Measurements from ENCODE around the gene TPCN1. TPM values are rescaled to one million over a fixed set of nuclear protein-coding genes. Genes with fewer than 3 reads are reported as not detected.

The TPCN1 gene
- polyA plus RNA-seq, 1 of the 3 experiments (the other 2 are of a cell fraction) = 15.7 TPM

DNA sequence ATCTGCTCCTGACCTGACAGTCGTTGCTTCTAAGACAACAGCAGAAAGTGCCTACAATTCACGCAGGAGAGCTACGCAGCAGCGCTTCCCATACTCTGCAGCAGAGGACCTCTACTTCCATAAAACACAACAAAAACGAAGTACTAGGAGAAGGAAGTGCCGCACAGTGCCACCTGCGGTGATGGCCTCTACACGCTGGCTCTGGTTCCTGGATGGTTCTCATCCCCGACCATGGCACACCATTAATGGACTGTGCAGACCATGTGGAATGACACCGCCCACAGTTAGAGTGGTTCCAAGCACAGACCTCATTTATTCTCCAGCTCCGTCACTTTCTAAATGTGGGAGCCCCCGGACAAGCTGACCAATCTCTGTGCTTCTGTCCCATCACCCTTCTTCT is 28.3 kb downstream of the TPCN1 start:
- Histone ChIP-seq H3K4me2 (no peak overlapping the region), H3K9me3 (no peaks in the 10 kb centered on the region), H4K20me1 (ENCODE audit: insufficient read depth) (no peaks in the 10 kb centered on the region), H3K27me3 (ENCODE audit: insufficient read depth) (no peaks in the 10 kb centered on the region), H3K9me2 (no peaks in the 10 kb centered on the region), H3K27ac (ENCODE audit: low read depth in 2 of 2, low read length in 1 of 2) (no peak overlapping the region), H3K36me3 (replicated peaks in 1 of 2; ENCODE audit: control insufficient read depth in 1 of 2, insufficient read depth in 2 of 2, low read length in 1 of 2) (peaks cover 2 to 5% of the 10 kb centered on the region in 2 experiments), H3K9ac (no peak overlapping the region), H3F3A (replicated peaks; ENCODE audit: insufficient read depth) (no peaks in the 10 kb centered on the region), H2AFZ (ENCODE audit: low read depth) (no peak overlapping the region), H3K79me2 (ENCODE audit: insufficient read depth) (no peaks in the 10 kb centered on the region), H3K4me3 (ENCODE audit: low read depth in 2 of 2, low read length in 1 of 2) (no peak overlapping the region), H3K4me1 (ENCODE audit: control insufficient read depth in 1 of 2, insufficient read depth in 2 of 2, low read depth in 1 of 2, low read length in 1 of 2) (peaks cover 24 to 44% of the 10 kb centered on the region in 2 experiments)
- DNase-seq = no peak
- TF ChIP-seq FOXM1 (IDR thresholded peaks at IDR 0.05; ENCODE audit: low read depth) (no peak), CHD2 (IDR thresholded peaks at IDR 0.05; ENCODE audit: low read length, partially characterized antibody) (no peak), NFIC (IDR thresholded peaks at IDR 0.05; ENCODE audit: borderline replicate concordance) (no peak), RFX5 (IDR thresholded peaks at IDR 0.05; ENCODE audit: low read length) (no peak), RXRA (IDR thresholded peaks at IDR 0.05; ENCODE audit: borderline replicate concordance, low read depth) (no peak), TEAD4 (IDR thresholded peaks at IDR 0.05; ENCODE audit: borderline replicate concordance, insufficient read depth) (no peak)
- TF ChIP-seq, protein P1, sequence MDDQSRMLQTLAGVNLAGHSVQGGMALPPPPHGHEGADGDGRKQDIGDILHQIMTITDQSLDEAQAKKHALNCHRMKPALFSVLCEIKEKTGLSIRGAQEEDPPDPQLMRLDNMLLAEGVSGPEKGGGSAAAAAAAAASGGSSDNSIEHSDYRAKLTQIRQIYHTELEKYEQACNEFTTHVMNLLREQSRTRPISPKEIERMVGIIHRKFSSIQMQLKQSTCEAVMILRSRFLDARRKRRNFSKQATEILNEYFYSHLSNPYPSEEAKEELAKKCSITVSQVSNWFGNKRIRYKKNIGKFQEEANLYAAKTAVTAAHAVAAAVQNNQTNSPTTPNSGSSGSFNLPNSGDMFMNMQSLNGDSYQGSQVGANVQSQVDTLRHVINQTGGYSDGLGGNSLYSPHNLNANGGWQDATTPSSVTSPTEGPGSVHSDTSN (IDR thresholded peaks at IDR 0.05) = no peak
- TF ChIP-seq, protein P2, sequence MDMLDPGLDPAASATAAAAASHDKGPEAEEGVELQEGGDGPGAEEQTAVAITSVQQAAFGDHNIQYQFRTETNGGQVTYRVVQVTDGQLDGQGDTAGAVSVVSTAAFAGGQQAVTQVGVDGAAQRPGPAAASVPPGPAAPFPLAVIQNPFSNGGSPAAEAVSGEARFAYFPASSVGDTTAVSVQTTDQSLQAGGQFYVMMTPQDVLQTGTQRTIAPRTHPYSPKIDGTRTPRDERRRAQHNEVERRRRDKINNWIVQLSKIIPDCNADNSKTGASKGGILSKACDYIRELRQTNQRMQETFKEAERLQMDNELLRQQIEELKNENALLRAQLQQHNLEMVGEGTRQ (IDR thresholded peaks at IDR 0.05; ENCODE audit: borderline replicate concordance, low read depth, low read length) = no peak
- TF ChIP-seq, protein P3, sequence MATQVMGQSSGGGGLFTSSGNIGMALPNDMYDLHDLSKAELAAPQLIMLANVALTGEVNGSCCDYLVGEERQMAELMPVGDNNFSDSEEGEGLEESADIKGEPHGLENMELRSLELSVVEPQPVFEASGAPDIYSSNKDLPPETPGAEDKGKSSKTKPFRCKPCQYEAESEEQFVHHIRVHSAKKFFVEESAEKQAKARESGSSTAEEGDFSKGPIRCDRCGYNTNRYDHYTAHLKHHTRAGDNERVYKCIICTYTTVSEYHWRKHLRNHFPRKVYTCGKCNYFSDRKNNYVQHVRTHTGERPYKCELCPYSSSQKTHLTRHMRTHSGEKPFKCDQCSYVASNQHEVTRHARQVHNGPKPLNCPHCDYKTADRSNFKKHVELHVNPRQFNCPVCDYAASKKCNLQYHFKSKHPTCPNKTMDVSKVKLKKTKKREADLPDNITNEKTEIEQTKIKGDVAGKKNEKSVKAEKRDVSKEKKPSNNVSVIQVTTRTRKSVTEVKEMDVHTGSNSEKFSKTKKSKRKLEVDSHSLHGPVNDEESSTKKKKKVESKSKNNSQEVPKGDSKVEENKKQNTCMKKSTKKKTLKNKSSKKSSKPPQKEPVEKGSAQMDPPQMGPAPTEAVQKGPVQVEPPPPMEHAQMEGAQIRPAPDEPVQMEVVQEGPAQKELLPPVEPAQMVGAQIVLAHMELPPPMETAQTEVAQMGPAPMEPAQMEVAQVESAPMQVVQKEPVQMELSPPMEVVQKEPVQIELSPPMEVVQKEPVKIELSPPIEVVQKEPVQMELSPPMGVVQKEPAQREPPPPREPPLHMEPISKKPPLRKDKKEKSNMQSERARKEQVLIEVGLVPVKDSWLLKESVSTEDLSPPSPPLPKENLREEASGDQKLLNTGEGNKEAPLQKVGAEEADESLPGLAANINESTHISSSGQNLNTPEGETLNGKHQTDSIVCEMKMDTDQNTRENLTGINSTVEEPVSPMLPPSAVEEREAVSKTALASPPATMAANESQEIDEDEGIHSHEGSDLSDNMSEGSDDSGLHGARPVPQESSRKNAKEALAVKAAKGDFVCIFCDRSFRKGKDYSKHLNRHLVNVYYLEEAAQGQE (IDR thresholded peaks at IDR 0.05; ENCODE audit: low read depth, low read length) = no peak
- TF ChIP-seq, protein P4, sequence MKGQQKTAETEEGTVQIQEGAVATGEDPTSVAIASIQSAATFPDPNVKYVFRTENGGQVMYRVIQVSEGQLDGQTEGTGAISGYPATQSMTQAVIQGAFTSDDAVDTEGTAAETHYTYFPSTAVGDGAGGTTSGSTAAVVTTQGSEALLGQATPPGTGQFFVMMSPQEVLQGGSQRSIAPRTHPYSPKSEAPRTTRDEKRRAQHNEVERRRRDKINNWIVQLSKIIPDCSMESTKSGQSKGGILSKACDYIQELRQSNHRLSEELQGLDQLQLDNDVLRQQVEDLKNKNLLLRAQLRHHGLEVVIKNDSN (IDR thresholded peaks at IDR 0.05; ENCODE audit: borderline replicate concordance, low read depth) = no peak
- ChIA-PET POLR2A (no interaction called here), CTCF (interaction anchor here (1.1 kb wide), 1 partner anchor 11 kb away, joined by 5 read pairs; no protein-coding TSS in a partner anchor)
- WGBS (ENCODE audit: low lambda C conversion rate) = 92% methylated on average over 12 of the region's 12 CpGs

DNA sequence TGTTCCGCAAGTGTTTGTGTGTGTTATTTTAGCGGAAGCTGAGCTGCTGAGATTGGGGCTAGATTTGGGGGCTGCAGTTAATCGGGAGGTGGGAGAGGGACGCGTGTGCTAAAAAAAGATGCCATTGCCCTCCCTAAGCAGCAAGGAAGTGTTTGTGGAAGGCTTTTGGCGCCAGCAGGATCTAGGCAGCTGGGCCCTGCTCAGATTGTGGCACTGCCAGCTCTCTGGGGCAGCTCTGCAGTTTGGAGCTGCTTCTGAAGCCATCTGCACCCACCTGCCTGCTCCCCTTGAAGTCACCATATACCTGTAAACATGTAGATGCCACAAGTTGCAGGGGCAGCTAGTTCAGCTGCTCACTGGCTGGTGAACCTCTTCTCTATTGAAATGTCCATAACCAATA is 28.8 kb downstream of the TPCN1 start:
- POLR2A ChIA-PET = no interaction called here
- Histone ChIP-seq H3K9ac (no peak overlapping the region), H3K9me3 (no peaks in the 10 kb centered on the region), H3K27me3 (ENCODE audit: insufficient read depth) (no peaks in the 10 kb centered on the region), H3K4me2 (no peak overlapping the region), H3K36me3 (replicated peaks in 1 of 2; ENCODE audit: control insufficient read depth in 1 of 2, insufficient read depth in 2 of 2, low read length in 1 of 2) (peaks cover 2 to 5% of the 10 kb centered on the region in 2 experiments), H3K9me2 (no peaks in the 10 kb centered on the region), H3K79me2 (ENCODE audit: insufficient read depth) (no peaks in the 10 kb centered on the region), H3K4me3 (ENCODE audit: low read depth in 2 of 2, low read length in 1 of 2) (no peak overlapping the region), H3K27ac (ENCODE audit: low read depth in 2 of 2, low read length in 1 of 2) (no peak overlapping the region), H4K20me1 (ENCODE audit: insufficient read depth) (no peaks in the 10 kb centered on the region), H3F3A (replicated peaks; ENCODE audit: insufficient read depth) (no peaks in the 10 kb centered on the region), H2AFZ (ENCODE audit: low read depth) (no peak overlapping the region), H3K4me1 (ENCODE audit: control insufficient read depth in 1 of 2, insufficient read depth in 2 of 2, low read depth in 1 of 2, low read length in 1 of 2) (peaks cover 19 to 39% of the 10 kb centered on the region in 2 experiments)
- CTCF ChIA-PET = interaction anchor here (1.1 kb wide), 1 partner anchor 10 kb away, joined by 5 read pairs; no protein-coding TSS in a partner anchor
- 96% methylated on average over 5 of the region's 6 CpGs for WGBS (ENCODE audit: low lambda C conversion rate)
- DNase-seq = no peak
- TF ChIP-seq TEAD4 (IDR thresholded peaks at IDR 0.05; ENCODE audit: borderline replicate concordance, insufficient read depth) (no peak), FOSL2 (IDR thresholded peaks at IDR 0.05; ENCODE audit: borderline replicate concordance, low read depth) (no peak), YY1 (IDR thresholded peaks at IDR 0.05; ENCODE audit: low read depth) (no peak), ELF1 (IDR thresholded peaks at IDR 0.05) (no peak), FOXM1 (IDR thresholded peaks at IDR 0.05; ENCODE audit: low read depth) (no peak), RAD21 (IDR thresholded peaks at IDR 0.05; ENCODE audit: low read length) (no peak), RFX5 (IDR thresholded peaks at IDR 0.05; ENCODE audit: low read length) (no peak), EP300 (IDR thresholded peaks at IDR 0.05; ENCODE audit: borderline replicate concordance in 1 of 2, low read depth in 1 of 2, low read length in 1 of 2) (no peak), GATA2 (CRISPR knock-in tag; IDR thresholded peaks at IDR 0.05) (no peak), NFIC (IDR thresholded peaks at IDR 0.05; ENCODE audit: borderline replicate concordance) (no peak)
- TF ChIP-seq, protein P5, sequence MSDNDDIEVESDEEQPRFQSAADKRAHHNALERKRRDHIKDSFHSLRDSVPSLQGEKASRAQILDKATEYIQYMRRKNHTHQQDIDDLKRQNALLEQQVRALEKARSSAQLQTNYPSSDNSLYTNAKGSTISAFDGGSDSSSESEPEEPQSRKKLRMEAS (IDR thresholded peaks at IDR 0.05; ENCODE audit: low read depth) = no peak
- TF ChIP-seq, protein P4 (IDR thresholded peaks at IDR 0.05; ENCODE audit: borderline replicate concordance, low read depth) = no peak
- TF ChIP-seq, protein P6, sequence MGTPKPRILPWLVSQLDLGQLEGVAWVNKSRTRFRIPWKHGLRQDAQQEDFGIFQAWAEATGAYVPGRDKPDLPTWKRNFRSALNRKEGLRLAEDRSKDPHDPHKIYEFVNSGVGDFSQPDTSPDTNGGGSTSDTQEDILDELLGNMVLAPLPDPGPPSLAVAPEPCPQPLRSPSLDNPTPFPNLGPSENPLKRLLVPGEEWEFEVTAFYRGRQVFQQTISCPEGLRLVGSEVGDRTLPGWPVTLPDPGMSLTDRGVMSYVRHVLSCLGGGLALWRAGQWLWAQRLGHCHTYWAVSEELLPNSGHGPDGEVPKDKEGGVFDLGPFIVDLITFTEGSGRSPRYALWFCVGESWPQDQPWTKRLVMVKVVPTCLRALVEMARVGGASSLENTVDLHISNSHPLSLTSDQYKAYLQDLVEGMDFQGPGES (IDR thresholded peaks at IDR 0.05; ENCODE audit: low read depth, low read length) = no peak
